NT2/D1 (cell line): ENCODE data around the gene PLCB1.

ENCODE experiments used
- SUZ12 ChIP-seq: IDR thresholded peaks from 2 replicates; pipeline ENCODE4 v1.6.1; 2011; ENCODE audit not compliant: insufficient read length, insufficient read depth; ENCODE audit errors: extremely low read depth
- ZNF274 ChIP-seq: IDR thresholded peaks from 2 replicates; pipeline ENCODE4 v1.6.1; 2011; ENCODE audit warnings: mild to moderate bottlenecking, low read depth, low read length

GRCh38 chr20:8175741-8176675 is 43.9 kb downstream of the PLCB1 start:
- TF ChIP-seq ZNF274, result no peak
- TF ChIP-seq SUZ12, result no peak
